OCI-LY3 (cell line): Measurements from ENCODE around the gene ADORA1.

Experiments used
- EZH2phosphoT487 ChIP-seq: fragments of 200-600 bp; shearing (Covaris generic); IDR thresholded peaks from 2 replicates; pipeline ENCODE4 v1.6.1; 2018; ENCODE audit warnings: antibody characterized with exemption, mixed run types, low read depth
- TF ChIP-seq, protein P1 (sequence below): fragments of 200-600, 300-600 bp; sonication (generic); IDR thresholded peaks from 2 replicates; pipeline ENCODE4 v1.5.1; 2014; ENCODE audit warnings: antibody characterized with exemption, low read length, low read depth

DNA sequence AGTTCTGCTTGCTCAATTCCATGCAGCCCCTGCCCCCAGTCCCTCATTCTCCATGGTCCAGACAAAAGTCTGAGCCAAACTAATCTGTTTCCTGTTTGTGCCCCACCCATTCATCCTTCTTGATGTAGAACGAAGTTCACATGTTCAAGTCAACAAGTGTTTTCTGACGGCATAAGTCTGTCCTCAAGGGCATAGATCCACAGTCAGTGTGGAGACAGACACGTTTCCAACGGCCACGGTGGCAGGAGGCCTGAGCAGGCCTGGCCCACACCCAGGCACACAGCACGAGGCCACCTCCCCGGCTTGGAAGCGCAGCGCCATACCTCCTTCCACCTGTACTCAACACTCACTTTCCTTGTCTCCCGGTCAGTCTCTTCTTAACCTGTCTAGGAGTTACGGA lies 16.1 kb downstream of the ADORA1 start:
- TF ChIP-seq, protein P1, sequence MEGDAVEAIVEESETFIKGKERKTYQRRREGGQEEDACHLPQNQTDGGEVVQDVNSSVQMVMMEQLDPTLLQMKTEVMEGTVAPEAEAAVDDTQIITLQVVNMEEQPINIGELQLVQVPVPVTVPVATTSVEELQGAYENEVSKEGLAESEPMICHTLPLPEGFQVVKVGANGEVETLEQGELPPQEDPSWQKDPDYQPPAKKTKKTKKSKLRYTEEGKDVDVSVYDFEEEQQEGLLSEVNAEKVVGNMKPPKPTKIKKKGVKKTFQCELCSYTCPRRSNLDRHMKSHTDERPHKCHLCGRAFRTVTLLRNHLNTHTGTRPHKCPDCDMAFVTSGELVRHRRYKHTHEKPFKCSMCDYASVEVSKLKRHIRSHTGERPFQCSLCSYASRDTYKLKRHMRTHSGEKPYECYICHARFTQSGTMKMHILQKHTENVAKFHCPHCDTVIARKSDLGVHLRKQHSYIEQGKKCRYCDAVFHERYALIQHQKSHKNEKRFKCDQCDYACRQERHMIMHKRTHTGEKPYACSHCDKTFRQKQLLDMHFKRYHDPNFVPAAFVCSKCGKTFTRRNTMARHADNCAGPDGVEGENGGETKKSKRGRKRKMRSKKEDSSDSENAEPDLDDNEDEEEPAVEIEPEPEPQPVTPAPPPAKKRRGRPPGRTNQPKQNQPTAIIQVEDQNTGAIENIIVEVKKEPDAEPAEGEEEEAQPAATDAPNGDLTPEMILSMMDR = no peak
- no peak for TF ChIP-seq EZH2phosphoT487
